ENCODE data around the gene C4B. TPM values are rescaled to one million over a fixed set of nuclear protein-coding genes. Genes with fewer than 3 reads are reported as not detected.
"Not testable (repeated sequence)": the region's sequence is repeated elsewhere in the genome, so short reads cannot be mapped to it uniquely, and the experiment has no call there.

The C4B gene
- total RNA-seq, 2 experiments from 2014 or later: 3.5 to 5.5 TPM

GRCh38 chr6:32046450-32047083, 32.0 kb downstream of the C4B start:
- Mint-ChIP-seq H3K36me3 (no peaks in the 10 kb centered on the region), H3K9me3 (ENCODE audit: low read depth) (no peaks in the 10 kb centered on the region), H3K4me1 (no peaks in the 10 kb centered on the region), H3K27ac (no peak overlapping the region), H3K27me3 (peaks cover 3% of the 10 kb centered on the region), H3K4me3 (no peak overlapping the region)
- no peak for ATAC-seq
- DNase-seq: no peak
- CTCF ChIA-PET: interaction anchor here (0.8 to 1.9 kb wide), 3 partner anchors 32 to 95 kb away, joined by 3 to 4 read pairs (median 4); no protein-coding TSS in a partner anchor

GRCh38 chr6:32047084-32047478, 32.5 kb downstream of the C4B start:
- Mint-ChIP-seq H3K27me3 (peaks cover 6% of the 10 kb centered on the region), H3K9me3 (ENCODE audit: low read depth) (no peaks in the 10 kb centered on the region), H3K4me3 (no peak overlapping the region), H3K27ac (no peak overlapping the region), H3K4me1 (no peaks in the 10 kb centered on the region), H3K36me3 (no peaks in the 10 kb centered on the region)
- DNase-seq (no peak), ATAC-seq (no peak)
- CTCF ChIA-PET: interaction anchor here (1.1 to 1.9 kb wide), 5 partner anchors 22 to 201 kb away, joined by 3 to 5 read pairs (median 4); no protein-coding TSS in a partner anchor

GRCh38 chr6:32047539-32047854, 32.9 kb downstream of the C4B start:
- H3K27ac Mint-ChIP-seq: no peak overlapping the region
- no peaks in the 10 kb centered on the region for H3K9me3 Mint-ChIP-seq (ENCODE audit: low read depth)
- no peaks in the 10 kb centered on the region for H3K36me3 Mint-ChIP-seq
- no peaks in the 10 kb centered on the region for H3K4me1 Mint-ChIP-seq
- no peak for ATAC-seq
- CTCF ChIA-PET: interaction anchor here (0.9 to 1.9 kb wide), 6 partner anchors 21 to 201 kb away, joined by 3 to 5 read pairs (median 4); no protein-coding TSS in a partner anchor
- H3K27me3 Mint-ChIP-seq: peaks cover 6% of the 10 kb centered on the region
- no peak overlapping the region for H3K4me3 Mint-ChIP-seq
- no peak for DNase-seq

GRCh38 chr6:32047855-32048766, 33.5 kb downstream of the C4B start:
- Mint-ChIP-seq H3K4me1 (no peaks in the 10 kb centered on the region), H3K36me3 (no peaks in the 10 kb centered on the region), H3K27me3 (peaks cover 6% of the 10 kb centered on the region), H3K4me3 (no peak overlapping the region), H3K27ac (no peak overlapping the region), H3K9me3 (ENCODE audit: low read depth) (no peaks in the 10 kb centered on the region)
- ATAC-seq (peak; percentile 81), DNase-seq (peak; percentile 67)
- CTCF ChIA-PET: interaction anchor here (0.9 to 1.9 kb wide), 7 partner anchors 21 to 200 kb away, joined by 3 to 5 read pairs (median 3); no protein-coding TSS in a partner anchor

- CTCF ChIA-PET: interaction anchor here (1.1 kb wide), 1 partner anchor 97 kb away, joined by 3 read pairs; no protein-coding TSS in a partner anchor
- not testable (repeated sequence) for H3K27ac Mint-ChIP-seq; H3K36me3 Mint-ChIP-seq; H3K4me3 Mint-ChIP-seq; H3K9me3 Mint-ChIP-seq (ENCODE audit: low read depth); DNase-seq; H3K27me3 Mint-ChIP-seq; H3K4me1 Mint-ChIP-seq; ATAC-seq
These were observed 34.6 kb downstream of the C4B start for GRCh38 chr6:32049149-32049548.

GRCh38 chr6:32049736-32050135, 35.1 kb downstream of the C4B start:
- DNase-seq; H3K4me3 Mint-ChIP-seq; H3K9me3 Mint-ChIP-seq (ENCODE audit: low read depth); H3K27me3 Mint-ChIP-seq; ATAC-seq; H3K4me1 Mint-ChIP-seq; H3K27ac Mint-ChIP-seq; H3K36me3 Mint-ChIP-seq; CTCF ChIA-PET: not testable (repeated sequence)

- H3K27ac Mint-ChIP-seq: no peak overlapping the region
- H3K4me1 Mint-ChIP-seq: no peaks in the 10 kb centered on the region
- peaks cover 6% of the 10 kb centered on the region for H3K27me3 Mint-ChIP-seq
- DNase-seq (no peak), ATAC-seq (no peak)
- H3K4me3 Mint-ChIP-seq: no peak overlapping the region
- H3K36me3 Mint-ChIP-seq: no peaks in the 10 kb centered on the region
- H3K9me3 Mint-ChIP-seq (ENCODE audit: low read depth): no peaks in the 10 kb centered on the region
- CTCF ChIA-PET: no interaction called here
These were observed 36.0 kb downstream of the C4B start for GRCh38 chr6:32050562-32050961.

- ATAC-seq; H3K27ac Mint-ChIP-seq; H3K36me3 Mint-ChIP-seq; DNase-seq; H3K4me3 Mint-ChIP-seq; CTCF ChIA-PET; H3K9me3 Mint-ChIP-seq (ENCODE audit: low read depth); H3K27me3 Mint-ChIP-seq; H3K4me1 Mint-ChIP-seq: not testable (repeated sequence)
These were observed 38.0 kb downstream of the C4B start for GRCh38 chr6:32052626-32053025.

- not testable (repeated sequence) for H3K4me1 Mint-ChIP-seq
- CTCF ChIA-PET: interaction anchor here (0.6 kb wide), 1 partner anchor 262 kb away, joined by 3 read pairs; no protein-coding TSS in a partner anchor
These were observed 38.7 kb downstream of the C4B start for GRCh38 chr6:32053314-32053713.

GRCh38 chr6:32055756-32056155, 41.2 kb downstream of the C4B start:
- ATAC-seq; H3K4me1 Mint-ChIP-seq; CTCF ChIA-PET; H3K4me3 Mint-ChIP-seq; DNase-seq; H3K27me3 Mint-ChIP-seq; H3K36me3 Mint-ChIP-seq; H3K9me3 Mint-ChIP-seq (ENCODE audit: low read depth); H3K27ac Mint-ChIP-seq: not testable (repeated sequence)

More at GRCh38 chr6:32053314-32053713, 38.7 kb downstream of the C4B start:
- not testable (repeated sequence) for H3K9me3 Mint-ChIP-seq (ENCODE audit: low read depth); H3K36me3 Mint-ChIP-seq; H3K27me3 Mint-ChIP-seq; ATAC-seq; H3K4me3 Mint-ChIP-seq; DNase-seq; H3K27ac Mint-ChIP-seq

- no peaks in the 10 kb centered on the region for H3K9me3 Mint-ChIP-seq (ENCODE audit: low read depth)
- H3K27me3 Mint-ChIP-seq: peaks cover 3% of the 10 kb centered on the region
These were observed 41.7 kb downstream of the C4B start for GRCh38 chr6:32056254-32056653.

GRCh38 chr6:32057966-32058365, 43.4 kb downstream of the C4B start:
- H3K27me3 Mint-ChIP-seq: no peaks in the 10 kb centered on the region
- no peaks in the 10 kb centered on the region for H3K9me3 Mint-ChIP-seq (ENCODE audit: low read depth)
- H3K4me3 Mint-ChIP-seq: no peak overlapping the region
- no peaks in the 10 kb centered on the region for H3K36me3 Mint-ChIP-seq
- ATAC-seq: no peak
- CTCF ChIA-PET: no interaction called here
- H3K27ac Mint-ChIP-seq: no peak overlapping the region
- DNase-seq: no peak
- no peaks in the 10 kb centered on the region for H3K4me1 Mint-ChIP-seq

More at GRCh38 chr6:32056254-32056653, 41.7 kb downstream of the C4B start:
- CTCF ChIA-PET: no interaction called here
- H3K36me3 Mint-ChIP-seq: no peaks in the 10 kb centered on the region
- DNase-seq: no peak
- no peak overlapping the region for H3K27ac Mint-ChIP-seq
- no peaks in the 10 kb centered on the region for H3K4me1 Mint-ChIP-seq
- H3K4me3 Mint-ChIP-seq: no peak overlapping the region
- no peak for ATAC-seq

GRCh38 chr6:32058511-32058963, 43.9 kb downstream of the C4B start:
- H3K27ac Mint-ChIP-seq: no peak overlapping the region
- no peak for ATAC-seq
- DNase-seq: no peak
- H3K27me3 Mint-ChIP-seq: no peaks in the 10 kb centered on the region
- no peaks in the 10 kb centered on the region for H3K4me1 Mint-ChIP-seq
- CTCF ChIA-PET: no interaction called here
- no peaks in the 10 kb centered on the region for H3K9me3 Mint-ChIP-seq (ENCODE audit: low read depth)
- no peak overlapping the region for H3K4me3 Mint-ChIP-seq
- no peaks in the 10 kb centered on the region for H3K36me3 Mint-ChIP-seq
